Naive thymus-derived CD4-positive, alpha-beta T cell (primary cell): ENCODE data around the gene ACP4. TPM values are rescaled to one million over a fixed set of nuclear protein-coding genes. Genes with fewer than 3 reads are reported as not detected.

ENCODE experiments used
- ATAC-seq: fragments of 150-1000 bp; cut with Tn5 transposase; 2 replicates; pipeline ENCODE4 v1.10.0; 2021; ENCODE audit warnings: mild to moderate bottlenecking, moderate library complexity
- CTCF ChIA-PET: fragments of 350-600 bp; sonication (Branson Sonifier 250); formaldehyde crosslinking; loops from one replicate; lab custom pipeline; 2021; ENCODE audit warnings: antibody characterized with exemption; lab: Charles Lee
- POLR2A ChIA-PET: fragments of 350-600 bp; sonication (Branson Sonifier 250); formaldehyde crosslinking; loops from one replicate; lab custom pipeline; 2021; ENCODE audit warnings: antibody characterized with exemption, inconsistent platforms; lab: Charles Lee
- DNase-seq, 9 donors: peaks; one replicate each; pipeline versions ENCODE4 v3.0.0 to v3.0.0-alpha.2; 2020 to 2022; ENCODE audit warnings: mixed read lengths in 1 of 9
- H3K27ac ChIP-seq: one replicate; pipeline ENCODE4 v1.7.0; 2013; ENCODE audit warnings: mild to moderate bottlenecking, low read depth, low read length, moderate library complexity
- H3K27me3 ChIP-seq, 2 donors: one replicate each; pipeline ENCODE4 v1.7.0; 2013; ENCODE audit warnings: low read length in 2 of 2, mild to moderate bottlenecking in 2 of 2, moderate library complexity in 2 of 2; ENCODE audit not compliant: control insufficient read depth in 2 of 2, insufficient read depth in 2 of 2
- H3K36me3 ChIP-seq, 3 experiments: 1 replicate in 2 of 3; 2 replicates in 1 of 3; pipeline ENCODE4 v1.7.0; 2013; ENCODE audit warnings: low read length in 3 of 3, mild to moderate bottlenecking in 3 of 3, moderate library complexity in 1 of 3; ENCODE audit not compliant: insufficient read depth in 3 of 3, control insufficient read depth in 2 of 3
- H3K4me1 ChIP-seq, 2 donors: one replicate each; pipeline ENCODE4 v1.7.0; 2013; ENCODE audit warnings: low read length in 2 of 2, mild to moderate bottlenecking in 2 of 2, moderate library complexity in 1 of 2; ENCODE audit not compliant: control insufficient read depth in 2 of 2, insufficient read depth in 2 of 2
- H3K4me3 ChIP-seq: 2 replicates; pipeline ENCODE4 v1.7.0; 2013; ENCODE audit warnings: mild to moderate bottlenecking, low read length
- H3K9me3 ChIP-seq, 3 experiments: 1 replicate in 2 of 3; 2 replicates in 1 of 3; pipeline ENCODE4 v1.7.0; 2013; ENCODE audit warnings: low read length in 3 of 3; ENCODE audit not compliant: control insufficient read depth in 2 of 3
- H3K27ac Mint-ChIP-seq, 9 donors: one replicate each; pipeline ENCODE4 v1.8.0; 2020 to 2022; ENCODE audit warnings: mixed read lengths in 9 of 9, mild to moderate bottlenecking in 8 of 9, moderate library complexity in 5 of 9, inconsistent platforms in 2 of 9
- H3K27me3 Mint-ChIP-seq, 5 donors: one replicate each; pipeline ENCODE4 v1.8.0; 2021 to 2022; ENCODE audit warnings: mixed read lengths in 5 of 5, mild to moderate bottlenecking in 1 of 5
- H3K36me3 Mint-ChIP-seq, 5 donors: one replicate each; pipeline ENCODE4 v1.8.0; 2020 to 2022; ENCODE audit warnings: mixed read lengths in 5 of 5, mild to moderate bottlenecking in 3 of 5, inconsistent platforms in 1 of 5
- H3K4me1 Mint-ChIP-seq, 7 donors: one replicate each; pipeline ENCODE4 v1.8.0; 2020 to 2022; ENCODE audit warnings: mixed read lengths in 7 of 7, mild to moderate bottlenecking in 3 of 7, inconsistent platforms in 1 of 7
- H3K4me3 Mint-ChIP-seq, 10 donors: one replicate each; pipeline ENCODE4 v1.8.0; 2020 to 2022; ENCODE audit warnings: mild to moderate bottlenecking in 10 of 10, mixed read lengths in 10 of 10, moderate library complexity in 6 of 10, inconsistent platforms in 2 of 10
- H3K9me3 Mint-ChIP-seq, 11 donors: one replicate each; pipeline ENCODE4 v1.8.0; 2020 to 2022; ENCODE audit warnings: mixed read lengths in 11 of 11, mild to moderate bottlenecking in 4 of 11, inconsistent platforms in 1 of 11, moderate library complexity in 1 of 11
- intact Hi-C, 2 donors: fragments of 100-400 bp; cut with micrococcal nuclease; formaldehyde crosslinking; loops; one replicate each; pipeline ENCODE4 v1.15.1; 2023
- polyA plus RNA-seq, 2 donors: library from polyadenylated mRNA; unstranded; fragments of 300-500 nt; fragmentation: Illumina TruSeq; gene quantifications; one replicate each; pipeline ENCODE4 v1.2.3, GENCODE V29; 2021
- total RNA-seq, 6 experiments: library from RNA in 5 of 6; stranded (reverse) in 5 of 6; gene quantifications; 1 replicate in 5 of 6; 2 replicates in 1 of 6; pipeline ENCODE4 v1.2.3 and lab custom pipeline; 2021 to 2026

ACP4 gene
- total and polyA plus RNA-seq, 7 experiments from 2014 or later = not detected

- peaks cover 15 to 35% (median 27%) of the 10 kb centered on the region in 7 donors for H3K4me1 Mint-ChIP-seq
- DNase-seq = no peak
- no peak overlapping the region for H3K27ac Mint-ChIP-seq
- Histone ChIP-seq H3K4me3 (no peak overlapping the region), H3K36me3 (peaks cover 0 to 55% (median 0%) of the 10 kb centered on the region in 3 experiments), H3K27me3 (no peaks in the 10 kb centered on the region), H3K9me3 (no peaks in the 10 kb centered on the region), H3K4me1 (peaks cover 12 to 15% of the 10 kb centered on the region in 2 donors), H3K27ac (no peak overlapping the region)
- H3K4me3 Mint-ChIP-seq = no peak overlapping the region
- ATAC-seq = no peak
- no peaks in the 10 kb centered on the region for H3K9me3 Mint-ChIP-seq
- intact Hi-C loops = no loop called here
- peaks cover 4 to 21% (median 6%) of the 10 kb centered on the region in 5 donors for H3K36me3 Mint-ChIP-seq
- CTCF ChIA-PET = no interaction called here
- H3K27me3 Mint-ChIP-seq = no peaks in the 10 kb centered on the region
- POLR2A ChIA-PET = no interaction called here
These were observed 8.7 kb downstream of the ACP4 start for GRCh38 chr19:50798659-50799546.

DNA sequence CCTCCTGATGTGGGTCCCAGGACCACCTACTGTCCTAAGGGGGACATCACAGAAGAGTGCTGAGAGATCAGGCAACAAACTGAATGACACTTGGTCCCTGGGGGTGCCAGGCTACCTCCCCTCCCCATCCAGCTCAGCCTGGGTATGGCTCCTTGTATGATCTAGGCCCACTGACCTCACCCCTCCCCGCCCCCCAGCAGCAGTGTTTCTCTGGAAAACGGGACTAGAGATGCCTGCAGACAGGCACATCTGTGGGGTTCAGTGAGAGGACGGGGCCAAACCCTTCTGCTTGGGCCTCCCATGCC, 9.3 kb downstream of the ACP4 start:
- Mint-ChIP-seq H3K9me3 (no peaks in the 10 kb centered on the region), H3K27ac (no peak overlapping the region), H3K4me3 (no peak overlapping the region), H3K36me3 (peaks cover 4 to 23% (median 8%) of the 10 kb centered on the region in 5 donors), H3K27me3 (no peaks in the 10 kb centered on the region), H3K4me1 (peaks cover 13 to 33% (median 31%) of the 10 kb centered on the region in 7 donors)
- intact Hi-C loops = no loop called here
- ATAC-seq (no peak), DNase-seq (no peak)
- Histone ChIP-seq H3K36me3 (peaks cover 0 to 58% (median 0%) of the 10 kb centered on the region in 3 experiments), H3K4me1 (peaks cover 12 to 15% of the 10 kb centered on the region in 2 donors), H3K27ac (no peak overlapping the region), H3K4me3 (no peak overlapping the region), H3K27me3 (no peaks in the 10 kb centered on the region), H3K9me3 (no peaks in the 10 kb centered on the region)
- POLR2A ChIA-PET = no interaction called here
- CTCF ChIA-PET = no interaction called here

DNA sequence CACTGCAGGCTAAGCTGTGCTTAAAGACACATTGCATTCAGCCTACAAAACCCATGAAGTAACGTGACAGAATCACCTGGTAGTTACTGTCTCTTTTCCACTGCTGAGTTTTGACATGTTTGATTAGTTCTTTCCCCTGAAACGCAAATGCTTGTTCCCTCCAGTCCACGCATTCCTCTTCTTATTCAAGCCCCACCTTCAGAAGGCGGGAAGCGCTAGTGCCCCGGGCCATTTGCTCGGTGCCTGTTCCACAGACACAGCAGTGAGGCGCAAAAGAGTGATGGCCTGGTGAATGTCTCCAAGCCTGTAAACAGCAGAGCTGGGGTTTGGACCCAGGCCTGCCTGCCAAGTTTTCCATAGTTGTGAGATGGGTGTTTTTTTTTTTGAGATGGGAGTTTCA, 10.9 kb downstream of the ACP4 start:
- Mint-ChIP-seq H3K27ac (peak overlapping the region in 2 of 9 donors; percentile 51 to 62), H3K4me3 (peak overlapping the region in 4 of 10 donors; percentile 2 to 66 (median 12)), H3K9me3 (no peaks in the 10 kb centered on the region), H3K4me1 (peaks cover 20 to 47% (median 41%) of the 10 kb centered on the region in 7 donors), H3K27me3 (no peaks in the 10 kb centered on the region), H3K36me3 (peaks cover 4 to 25% (median 8%) of the 10 kb centered on the region in 5 donors)
- ATAC-seq = no peak
- intact Hi-C loops = loop anchor here (5.0 to 10.0 kb wide), 5 partner anchors 121 to 904 kb away; partner anchors contain the start of genes VRK3 (in 2 of the 2) and ZNF473 (in 2 of the 2)
- no peak for DNase-seq
- peaks cover 0 to 51% (median 0%) of the 10 kb centered on the region in 3 experiments for H3K36me3 ChIP-seq
- no peak overlapping the region for H3K27ac ChIP-seq
- ChIA-PET POLR2A (no interaction called here), CTCF (interaction anchor here (1.1 kb wide), 1 partner anchor 18 kb away, joined by 3 read pairs; no protein-coding TSS in a partner anchor)
- no peaks in the 10 kb centered on the region for H3K27me3 ChIP-seq
- no peak overlapping the region for H3K4me3 ChIP-seq
- H3K4me1 ChIP-seq = peaks cover 15 to 19% of the 10 kb centered on the region in 2 donors
- no peaks in the 10 kb centered on the region for H3K9me3 ChIP-seq

DNA sequence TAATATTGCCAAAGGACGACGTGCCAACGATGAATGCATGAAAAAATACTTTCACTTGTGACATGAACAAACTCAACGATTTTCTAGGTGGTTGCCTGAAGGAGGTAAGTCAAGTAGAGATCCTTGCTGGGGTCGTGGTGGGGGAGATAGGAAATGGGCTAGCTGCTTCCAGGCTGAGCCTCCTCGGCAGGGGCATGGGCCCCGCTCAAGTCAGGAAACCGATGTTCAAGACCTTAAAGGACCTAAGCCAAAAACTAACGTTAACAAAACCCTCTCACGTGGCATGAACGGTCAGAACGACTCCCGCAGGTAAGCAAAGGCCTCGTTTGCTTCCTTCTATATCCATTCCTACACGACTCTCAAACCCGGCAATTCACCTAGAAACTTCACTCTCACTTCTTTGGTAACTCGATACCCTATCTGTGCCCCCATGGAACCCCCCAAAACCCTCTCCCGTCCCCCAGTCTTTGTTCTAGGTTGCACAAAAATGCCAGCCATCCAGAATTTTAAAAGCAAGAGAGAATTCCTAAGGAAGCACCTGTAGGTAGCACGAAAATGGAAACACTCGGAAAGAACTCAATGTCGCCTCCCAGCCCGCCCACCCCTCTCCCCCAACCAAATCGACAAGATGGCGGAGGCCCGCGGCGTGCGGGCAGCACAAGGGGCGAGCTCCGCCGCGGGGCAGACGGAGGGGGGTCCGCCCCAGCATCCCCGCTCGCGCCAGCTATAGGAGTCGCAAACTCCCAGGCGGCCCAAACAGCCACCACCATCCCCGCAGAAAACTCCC, 13.6 kb downstream of the ACP4 start:
- Histone ChIP-seq H3K36me3 (peaks cover 0 to 24% (median 0%) of the 10 kb centered on the region in 3 experiments), H3K4me3 (peak overlapping the region; percentile 97), H3K9me3 (no peaks in the 10 kb centered on the region), H3K27ac (peak overlapping the region; percentile 97), H3K4me1 (peaks cover 15 to 19% of the 10 kb centered on the region in 2 donors), H3K27me3 (no peaks in the 10 kb centered on the region)
- Mint-ChIP-seq H3K4me1 (peaks cover 21 to 50% (median 42%) of the 10 kb centered on the region in 7 donors), H3K36me3 (peaks cover 4 to 23% (median 8%) of the 10 kb centered on the region in 5 donors), H3K9me3 (no peaks in the 10 kb centered on the region), H3K4me3 (peak overlapping the region; percentile 92 to 100 (median 96)), H3K27me3 (no peaks in the 10 kb centered on the region), H3K27ac (peak overlapping the region; percentile 97 to 100 (median 100))
- peak in 1 of 9 donors; percentile 16 for DNase-seq
- ChIA-PET POLR2A (interaction anchor here (0.7 to 1.3 kb wide), 2 partner anchors 9 to 656 kb away, joined by 3 read pairs; no protein-coding TSS in a partner anchor), CTCF (no interaction called here)
- intact Hi-C loops = loop anchor here (1.0 to 10.0 kb wide), 17 partner anchors 32 to 901 kb away; partner anchors contain the start of genes CTU1 (in 2 of the 2), JOSD2 (in 2 of the 2), VRK3 (in 2 of the 2) and ZNF473 (in 2 of the 2)
- no peak for ATAC-seq

GRCh38 chr19:50804420-50805272, 14.4 kb downstream of the ACP4 start:
- peak; percentile 87 to 99 (median 98) for DNase-seq
- H3K27ac Mint-ChIP-seq = peak overlapping the region; percentile 97 to 100 (median 100)
- peaks cover 15 to 19% of the 10 kb centered on the region in 2 donors for H3K4me1 ChIP-seq
- H3K4me3 Mint-ChIP-seq = peak overlapping the region; percentile 92 to 100 (median 96)
- peak overlapping the region; percentile 97 for H3K27ac ChIP-seq
- H3K36me3 Mint-ChIP-seq = peaks cover 4 to 23% (median 8%) of the 10 kb centered on the region in 5 donors
- H3K27me3 Mint-ChIP-seq = no peaks in the 10 kb centered on the region
- ChIA-PET POLR2A (interaction anchor here (0.6 to 1.3 kb wide), 6 partner anchors 10 to 875 kb away, joined by 3 to 4 read pairs (median 3); partner anchors contain the start of genes NUP62 and POLD1), CTCF (no interaction called here)
- peak; percentile 98 for ATAC-seq
- intact Hi-C loops = loop anchor here (1.0 to 10.0 kb wide), 19 partner anchors 14 to 900 kb away; partner anchors contain the start of genes CTU1 (in 2 of the 2), JOSD2 (in 2 of the 2), VRK3 (in 2 of the 2) and ZNF473 (in 2 of the 2)
- H3K4me1 Mint-ChIP-seq = peaks cover 21 to 50% (median 42%) of the 10 kb centered on the region in 7 donors
- no peaks in the 10 kb centered on the region for H3K27me3 ChIP-seq
- H3K36me3 ChIP-seq = peaks cover 0 to 16% (median 0%) of the 10 kb centered on the region in 3 experiments
- peak overlapping the region; percentile 97 for H3K4me3 ChIP-seq
- H3K9me3 ChIP-seq = no peaks in the 10 kb centered on the region
- H3K9me3 Mint-ChIP-seq = no peaks in the 10 kb centered on the region
